B cell (primary cell): Measurements from ENCODE around the gene RIN3. TPM values are rescaled to one million over a fixed set of nuclear protein-coding genes. Genes with fewer than 3 reads are reported as not detected.

Experiments
- ATAC-seq: fragments of 200-7000 bp; cut with Tn5 transposase; one replicate; pipeline ENCODE4 v1.10.0; 2021; ENCODE audit warnings: low read depth, mild to moderate bottlenecking, moderate number of reproducible peaks, moderate library complexity
- CTCF ChIA-PET: fragments of 350-600 bp; sonication (Branson Sonifier 250); formaldehyde crosslinking; loops from one replicate; lab custom pipeline; 2021; ENCODE audit warnings: antibody characterized with exemption, inconsistent platforms; lab: Charles Lee
- POLR2A ChIA-PET: fragments of 350-600 bp; sonication (Branson Sonifier 250); formaldehyde crosslinking; loops from one replicate; lab custom pipeline; 2021; ENCODE audit warnings: antibody characterized with exemption; lab: Charles Lee
- DNase-seq: peaks from one replicate; pipeline ENCODE4 v3.0.0; 2013
- H2AFZ ChIP-seq: 2 replicates; pipeline ENCODE4 v1.6.1; 2012; ENCODE audit warnings: mild to moderate bottlenecking, low read depth, low read length; ENCODE audit not compliant: insufficient read depth, poor library complexity, severe bottlenecking
- H3K27ac ChIP-seq, 2 donors: 1 replicate in 1 of 2; 2 replicates in 1 of 2; pipeline ENCODE4 v1.5.1; 2012 to 2013; ENCODE audit warnings: low read length in 2 of 2, mild to moderate bottlenecking in 2 of 2, moderate library complexity in 1 of 2
- H3K27me3 ChIP-seq, 4 experiments: fragments of 200-600 bp in 1 of 4; sonication (generic) in 1 of 4; replicated peaks in 1 of 4; 1 replicate in 2 of 4; 2 replicates in 2 of 4; pipeline versions ENCODE4 v1.6.1 to v1.7.0; 2013 to 2016; ENCODE audit warnings: low read length in 3 of 4, mild to moderate bottlenecking in 2 of 4, mixed read lengths in 1 of 4, moderate library complexity in 1 of 4; ENCODE audit not compliant: insufficient read depth in 4 of 4, control insufficient read depth in 3 of 4; ENCODE audit errors: control extremely low read depth in 1 of 4
- H3K36me3 ChIP-seq, 2 experiments: replicated peaks in 1 of 2; 1 replicate in 1 of 2; 2 replicates in 1 of 2; pipeline versions ENCODE4 v1.6.1 to v1.7.1; 2013; ENCODE audit warnings: low read length in 1 of 2; ENCODE audit not compliant: insufficient read depth in 2 of 2, control insufficient read depth in 1 of 2; ENCODE audit errors: control extremely low read depth in 1 of 2, extremely low read depth in 1 of 2
- H3K4me1 ChIP-seq, 2 donors: fragments of 200-600 bp in 1 of 2; sonication (generic) in 1 of 2; 1 replicate in 1 of 2; 2 replicates in 1 of 2; pipeline versions ENCODE4 v1.5.1 to v1.6.1; 2013 to 2017; ENCODE audit warnings: low read length in 2 of 2; ENCODE audit not compliant: control insufficient read depth in 2 of 2, insufficient read depth in 2 of 2
- H3K4me2 ChIP-seq: replicated peaks from 2 replicates; pipeline ENCODE3; 2012; ENCODE audit warnings: mild to moderate bottlenecking, low read depth, low read length; ENCODE audit not compliant: poor library complexity, severe bottlenecking
- H3K4me3 ChIP-seq, 5 experiments: fragments of 200-600 bp in 1 of 5; sonication (generic) in 1 of 5; 1 replicate in 3 of 5; 2 replicates in 2 of 5; pipeline versions ENCODE4 v1.5.1 to v1.7.0; 2011 to 2016; ENCODE audit warnings: low read length in 4 of 5, mild to moderate bottlenecking in 4 of 5, low read depth in 2 of 5, control low read depth in 1 of 5, moderate library complexity in 1 of 5; ENCODE audit not compliant: insufficient read depth in 1 of 5; ENCODE audit errors: control extremely low read depth in 1 of 5, extremely low read depth in 1 of 5
- H3K79me2 ChIP-seq: fragments of 200-600 bp; sonication (generic); one replicate; pipeline ENCODE4 v1.6.0; 2016; ENCODE audit warnings: low read length; ENCODE audit not compliant: control insufficient read depth, insufficient read depth
- H3K9ac ChIP-seq: fragments of 200-600 bp; sonication (generic); 2 replicates; pipeline ENCODE4 v1.6.1; 2017; ENCODE audit warnings: mild to moderate bottlenecking, low read length, moderate library complexity
- H3K9me3 ChIP-seq, 3 donors: one replicate each; pipeline versions ENCODE4 v1.6.1 to v1.7.1; 2013; ENCODE audit warnings: low read length in 2 of 3; ENCODE audit not compliant: control insufficient read depth in 2 of 3, insufficient read depth in 1 of 3; ENCODE audit errors: control extremely low read depth in 1 of 3
- H4K20me1 ChIP-seq: 2 replicates; pipeline ENCODE4 v1.6.0; 2012; ENCODE audit warnings: mild to moderate bottlenecking, low read length; ENCODE audit not compliant: insufficient read depth, control insufficient read depth, poor library complexity, severe bottlenecking
- H3K27ac Mint-ChIP-seq: one replicate; pipeline ENCODE4 v1.8.0; 2021; ENCODE audit warnings: mixed read lengths
- H3K27me3 Mint-ChIP-seq: one replicate; pipeline ENCODE4 v1.8.0; 2021; ENCODE audit warnings: mixed read lengths
- H3K4me1 Mint-ChIP-seq: one replicate; pipeline ENCODE4 v1.8.0; 2021; ENCODE audit warnings: mixed read lengths
- H3K4me3 Mint-ChIP-seq: one replicate; pipeline ENCODE4 v1.8.0; 2021; ENCODE audit warnings: mixed read lengths
- H3K9me3 Mint-ChIP-seq: one replicate; pipeline ENCODE4 v1.8.0; 2022; ENCODE audit warnings: mixed read lengths; ENCODE audit not compliant: insufficient read depth
- CTCF ChIP-seq: fragments of 200-600 bp; IDR thresholded peaks from one replicate; pipeline ENCODE4 v1.8.0; 2022; ENCODE audit warnings: antibody characterized with exemption, mild to moderate bottlenecking
- EZH2 ChIP-seq: IDR thresholded peaks from 2 replicates; pipeline ENCODE4 v1.6.1; 2012; ENCODE audit warnings: borderline replicate concordance, low read depth, mild to moderate bottlenecking, moderate library complexity, low read length; ENCODE audit not compliant: insufficient read depth, poor library complexity, severe bottlenecking
- WGBS: methylation state at CpG from one replicate; pipeline ENCODE4 v1.1.5; 2013; ENCODE audit warnings: missing lambda C conversion rate; ENCODE audit not compliant: insufficient coverage; 5-methylcytosine and 5-hydroxymethylcytosine counted together
- intact Hi-C: fragments of 100-400 bp; cut with micrococcal nuclease; formaldehyde crosslinking; loops from one replicate; pipeline ENCODE4 v1.10.0; 2022
- polyA plus RNA-seq: library from polyadenylated mRNA; depleted of rRNA; stranded (reverse); fragments of >200 nt; gene quantifications from 2 replicates; pipeline ENCODE4 v1.2.3, GENCODE V29; 2012
- total RNA-seq, 2 donors: library from RNA; stranded (reverse); fragments of 120-200 nt in 1 of 2; gene quantifications; 1 replicate in 1 of 2; 2 replicates in 1 of 2; pipeline versions ENCODE4 v1.2.3 to v1.2.4, GENCODE V29; 2013 to 2022

RIN3 gene
- total and polyA plus RNA-seq, 2 donors (not counting 1 experiment from before 2014, with no cell fraction given), result 62.1 to 123 TPM

DNA sequence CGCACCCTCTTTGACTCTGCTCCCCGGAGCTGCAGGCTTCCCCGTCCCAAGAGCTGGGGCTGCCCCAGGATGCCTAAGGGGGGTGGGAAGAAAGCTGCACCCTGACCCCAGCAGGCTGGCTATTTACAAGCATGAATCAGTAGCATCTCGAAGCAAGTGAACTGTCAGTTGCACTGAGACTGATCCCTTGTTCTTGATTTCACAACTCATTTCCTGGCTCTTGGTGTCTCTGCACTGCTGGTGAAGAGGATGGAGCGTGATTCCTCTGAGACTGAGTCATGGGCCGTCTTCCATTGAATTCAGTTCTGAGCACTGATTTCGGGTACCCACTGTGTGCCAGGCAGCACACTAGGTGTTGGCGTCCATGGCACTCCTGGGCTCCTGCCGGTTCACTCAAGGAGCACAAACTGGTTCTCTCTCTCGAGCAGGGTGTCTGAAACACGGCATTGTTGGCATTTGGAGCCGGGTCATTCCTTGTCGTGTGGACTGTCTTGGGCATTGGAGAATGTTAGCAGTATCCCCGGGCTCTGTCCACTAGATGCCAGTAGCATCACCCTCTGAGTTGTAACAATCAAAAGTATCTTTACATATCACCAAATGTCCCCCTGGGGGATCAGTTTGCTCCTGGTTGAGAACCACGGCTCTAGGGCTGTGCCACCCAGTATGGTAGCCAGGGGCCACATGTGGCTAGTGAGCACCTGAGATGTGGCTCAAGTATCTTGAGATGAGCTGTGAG lies 86.9 kb downstream of the RIN3 start:
- no peak overlapping the region for H3K9ac ChIP-seq
- no peak overlapping the region for H3K27ac ChIP-seq
- no peak for TF ChIP-seq CTCF
- no peak for TF ChIP-seq EZH2
- intact Hi-C loops, result no loop called here
- no peaks in the 10 kb centered on the region for H3K27me3 Mint-ChIP-seq
- H3K4me1 Mint-ChIP-seq, result peaks cover 38% of the 10 kb centered on the region
- H3K79me2 ChIP-seq, result peaks cover 3% of the 10 kb centered on the region
- no peaks in the 10 kb centered on the region for H4K20me1 ChIP-seq
- no peak overlapping the region for H2AFZ ChIP-seq
- H3K4me1 ChIP-seq, result peaks cover 0 to 13% of the 10 kb centered on the region in 2 donors
- ChIA-PET POLR2A (no interaction called here), CTCF (interaction anchor here (1.0 to 1.1 kb wide), 5 partner anchors 15 to 81 kb away, joined by 4 to 7 read pairs (median 4); no protein-coding TSS in a partner anchor)
- no peak overlapping the region for H3K4me2 ChIP-seq
- no peak overlapping the region for H3K4me3 Mint-ChIP-seq
- no peaks in the 10 kb centered on the region for H3K9me3 ChIP-seq
- ATAC-seq (no peak), DNase-seq (no peak)
- no peak overlapping the region for H3K4me3 ChIP-seq
- WGBS, result 67% methylated on average over 13 of the region's 15 CpGs
- peak overlapping the region; percentile 2 for H3K27ac Mint-ChIP-seq
- no peaks in the 10 kb centered on the region for H3K9me3 Mint-ChIP-seq
- H3K27me3 ChIP-seq, result no peaks in the 10 kb centered on the region
- peaks cover 0 to 3% of the 10 kb centered on the region in 2 experiments for H3K36me3 ChIP-seq

DNA sequence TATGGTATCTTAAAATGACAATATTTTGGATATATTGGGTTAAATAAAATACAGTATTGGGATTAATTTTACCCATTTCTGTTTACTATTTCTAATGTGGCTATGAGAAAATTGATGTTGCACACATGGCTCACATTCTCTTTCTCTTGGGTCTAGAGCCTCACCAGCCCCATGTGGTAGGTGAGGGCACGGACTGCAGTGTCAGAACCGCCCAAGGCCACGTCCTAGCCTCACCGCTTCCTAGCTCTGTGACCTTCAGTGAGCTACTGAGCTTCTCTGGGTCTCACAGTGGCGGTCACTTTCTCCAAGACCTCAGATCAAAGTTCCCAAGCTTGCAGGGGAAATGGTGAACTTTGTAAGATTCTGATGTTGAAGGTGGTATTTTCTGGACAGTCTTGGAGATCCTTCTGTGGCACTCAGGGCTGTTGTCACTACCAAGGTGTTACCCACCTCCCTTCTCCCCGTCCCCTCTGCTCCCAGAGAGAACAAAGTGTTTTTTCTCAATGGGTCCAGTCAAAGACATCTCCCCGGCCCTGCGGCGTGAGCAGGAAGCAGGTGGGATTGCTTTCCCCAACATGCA lies 87.6 kb downstream of the RIN3 start:
- ChIA-PET POLR2A (no interaction called here), CTCF (interaction anchor here (1.1 kb wide), 1 partner anchor 103 kb away, joined by 3 read pairs; no protein-coding TSS in a partner anchor)
- Histone ChIP-seq H3K27me3 (no peaks in the 10 kb centered on the region), H3K79me2 (peaks cover under 1% of the 10 kb centered on the region), H3K4me3 (no peak overlapping the region), H3K36me3 (peaks cover 0 to 3% of the 10 kb centered on the region in 2 experiments), H4K20me1 (no peaks in the 10 kb centered on the region), H3K9me3 (peaks cover 0 to under 1% (median 0%) of the 10 kb centered on the region in 3 donors), H3K4me2 (no peak overlapping the region), H3K27ac (no peak overlapping the region), H3K9ac (no peak overlapping the region), H2AFZ (no peak overlapping the region), H3K4me1 (peaks cover 0 to 13% of the 10 kb centered on the region in 2 donors)
- Mint-ChIP-seq H3K9me3 (no peaks in the 10 kb centered on the region), H3K4me3 (no peak overlapping the region), H3K27ac (no peak overlapping the region), H3K4me1 (peaks cover 35% of the 10 kb centered on the region), H3K27me3 (no peaks in the 10 kb centered on the region)
- no peak for ATAC-seq
- TF ChIP-seq CTCF (no peak), EZH2 (no peak)
- 93% methylated on average over 9 of the region's 9 CpGs for WGBS
- no peak for DNase-seq
- intact Hi-C loops, result no loop called here
